Tibial artery (tissue), 4 donors: ENCODE measurements around the gene SPEG.

Experiments used
- DNase-seq, 2 donors: peaks; one replicate each; pipeline ENCODE4 v3.0.0-alpha.2; 2019
- H3K27ac ChIP-seq, 2 donors: fragments of 200-600 bp; sonication (generic) in 1 of 2; 1 replicate in 1 of 2; 2 replicates in 1 of 2; pipeline ENCODE4 v1.5.1; 2018 to 2019; ENCODE audit warnings: mild to moderate bottlenecking in 1 of 2
- H3K27me3 ChIP-seq, 2 donors: fragments of 200-600 bp; sonication (generic) in 1 of 2; one replicate each; pipeline versions ENCODE4 v1.5.1 to v1.6.0; 2016 to 2019
- H3K36me3 ChIP-seq, 3 donors: fragments of 200-600 bp; sonication (generic) in 2 of 3; one replicate each; pipeline ENCODE4 v1.5.1; 2016 to 2019; ENCODE audit warnings: mild to moderate bottlenecking in 2 of 3
- H3K4me1 ChIP-seq, 4 donors: fragments of 200-600 bp; sonication (generic) in 2 of 4; 1 replicate in 3 of 4; 2 replicates in 1 of 4; pipeline ENCODE4 v1.5.1; 2016 to 2019
- H3K4me3 ChIP-seq, 2 donors: fragments of 200-600 bp; sonication (generic) in 1 of 2; 1 replicate in 1 of 2; 2 replicates in 1 of 2; pipeline ENCODE4 v1.5.1; 2018 to 2019; ENCODE audit warnings: mild to moderate bottlenecking in 2 of 2
- H3K9me3 ChIP-seq, 3 donors: fragments of 200-600 bp; sonication (generic) in 1 of 3; one replicate each; pipeline ENCODE4 v1.5.1; 2016 to 2019
- CTCF ChIP-seq, 2 experiments: fragments of 200-600 bp in 1 of 2; fragments of 450-650 bp in 1 of 2; IDR thresholded peaks; one replicate each; pipeline ENCODE4 v1.5.1; 2017 to 2019; ENCODE audit warnings: antibody characterized with exemption in 2 of 2, mild to moderate bottlenecking in 1 of 2, moderate library complexity in 1 of 2
- intact Hi-C: fragments of 100-400 bp; cut with DNase I; formaldehyde crosslinking; loops from one replicate; pipeline ENCODE4 v1.15.0; 2023; ENCODE audit warnings: low total_unique reads

SPEG gene

GRCh38 chr2:219460424-219460926, 25.8 kb downstream of the SPEG start:
- peak overlapping the region; percentile 23 to 33 for H3K4me3 ChIP-seq
- peak; percentile 87 to 99 for DNase-seq
- TF ChIP-seq CTCF (IDR thresholded peaks at IDR 0.05), result no peak
- peaks cover 50 to 57% (median 53%) of the 10 kb centered on the region in 3 donors for H3K36me3 ChIP-seq
- intact Hi-C loops, result no loop called here
- H3K9me3 ChIP-seq, result no peaks in the 10 kb centered on the region
- peak overlapping the region; percentile 96 to 97 for H3K27ac ChIP-seq
- peaks cover 5 to 97% (median 77%) of the 10 kb centered on the region in 4 donors for H3K4me1 ChIP-seq
- H3K27me3 ChIP-seq, result no peaks in the 10 kb centered on the region

- H3K27ac ChIP-seq, result peak overlapping the region; percentile 96 to 97
- intact Hi-C loops, result no loop called here
- peak in 1 of 2 donors; percentile 93 for DNase-seq
- peak overlapping the region; percentile 23 to 33 for H3K4me3 ChIP-seq
- H3K9me3 ChIP-seq, result no peaks in the 10 kb centered on the region
- no peaks in the 10 kb centered on the region for H3K27me3 ChIP-seq
- H3K36me3 ChIP-seq, result peaks cover 54 to 57% (median 54%) of the 10 kb centered on the region in 3 donors
- H3K4me1 ChIP-seq, result peaks cover 5 to 97% (median 79%) of the 10 kb centered on the region in 4 donors
- TF ChIP-seq CTCF (IDR thresholded peaks at IDR 0.05), result no peak
Measured at GRCh38 chr2:219461047-219461514, 26.4 kb downstream of the SPEG start.

- intact Hi-C loops, result no loop called here
- Histone ChIP-seq H3K4me1 (peaks cover 5 to 97% (median 84%) of the 10 kb centered on the region in 4 donors), H3K36me3 (peaks cover 56 to 60% (median 58%) of the 10 kb centered on the region in 3 donors), H3K4me3 (peak overlapping the region; percentile 23 to 33), H3K9me3 (no peaks in the 10 kb centered on the region), H3K27ac (peak overlapping the region; percentile 96 to 97), H3K27me3 (no peaks in the 10 kb centered on the region)
- no peak for DNase-seq
- TF ChIP-seq CTCF (IDR thresholded peaks at IDR 0.05), result no peak
Measured at GRCh38 chr2:219461669-219462068, 27.0 kb downstream of the SPEG start.

GRCh38 chr2:219462349-219462748, 27.7 kb downstream of the SPEG start:
- intact Hi-C loops, result no loop called here

GRCh38 chr2:219464286-219465032, 29.8 kb downstream of the SPEG start:
- no peak for TF ChIP-seq CTCF (IDR thresholded peaks at IDR 0.05)
- Histone ChIP-seq H3K9me3 (no peaks in the 10 kb centered on the region), H3K4me3 (no peak overlapping the region), H3K4me1 (peaks cover 5 to 96% (median 81%) of the 10 kb centered on the region in 4 donors), H3K36me3 (peaks cover 68 to 74% (median 70%) of the 10 kb centered on the region in 3 donors), H3K27ac (peak overlapping the region; percentile 96 to 97), H3K27me3 (no peaks in the 10 kb centered on the region)
- intact Hi-C loops, result no loop called here
- no peak for DNase-seq

More at GRCh38 chr2:219462349-219462748, 27.7 kb downstream of the SPEG start:
- no peak for DNase-seq
- Histone ChIP-seq H3K36me3 (peaks cover 59 to 65% (median 60%) of the 10 kb centered on the region in 3 donors), H3K27ac (peak overlapping the region; percentile 96 to 97), H3K27me3 (no peaks in the 10 kb centered on the region), H3K4me1 (peaks cover 5 to 97% (median 87%) of the 10 kb centered on the region in 4 donors), H3K9me3 (no peaks in the 10 kb centered on the region), H3K4me3 (no peak overlapping the region)
- no peak for TF ChIP-seq CTCF (IDR thresholded peaks at IDR 0.05)
